B cell (primary cell): ENCODE data around the gene GTF2A1. TPM values are rescaled to one million over a fixed set of nuclear protein-coding genes. Genes with fewer than 3 reads are reported as not detected.

Experiments
- ATAC-seq: fragments of 200-7000 bp; cut with Tn5 transposase; one replicate; pipeline ENCODE4 v1.10.0; 2021; ENCODE audit warnings: low read depth, mild to moderate bottlenecking, moderate number of reproducible peaks, moderate library complexity
- CTCF ChIA-PET: fragments of 350-600 bp; sonication (Branson Sonifier 250); formaldehyde crosslinking; loops from one replicate; lab custom pipeline; 2021; ENCODE audit warnings: antibody characterized with exemption, inconsistent platforms; lab: Charles Lee
- POLR2A ChIA-PET: fragments of 350-600 bp; sonication (Branson Sonifier 250); formaldehyde crosslinking; loops from one replicate; lab custom pipeline; 2021; ENCODE audit warnings: antibody characterized with exemption; lab: Charles Lee
- DNase-seq: peaks from one replicate; pipeline ENCODE4 v3.0.0; 2013
- H2AFZ ChIP-seq: 2 replicates; pipeline ENCODE4 v1.6.1; 2012; ENCODE audit warnings: mild to moderate bottlenecking, low read depth, low read length; ENCODE audit not compliant: insufficient read depth, poor library complexity, severe bottlenecking
- H3K27ac ChIP-seq, 2 donors: 1 replicate in 1 of 2; 2 replicates in 1 of 2; pipeline ENCODE4 v1.5.1; 2012 to 2013; ENCODE audit warnings: low read length in 2 of 2, mild to moderate bottlenecking in 2 of 2, moderate library complexity in 1 of 2
- H3K27me3 ChIP-seq, 4 experiments: fragments of 200-600 bp in 1 of 4; sonication (generic) in 1 of 4; replicated peaks in 1 of 4; 1 replicate in 2 of 4; 2 replicates in 2 of 4; pipeline versions ENCODE4 v1.6.1 to v1.7.0; 2013 to 2016; ENCODE audit warnings: low read length in 3 of 4, mild to moderate bottlenecking in 2 of 4, mixed read lengths in 1 of 4, moderate library complexity in 1 of 4; ENCODE audit not compliant: insufficient read depth in 4 of 4, control insufficient read depth in 3 of 4; ENCODE audit errors: control extremely low read depth in 1 of 4
- H3K36me3 ChIP-seq, 2 experiments: replicated peaks in 1 of 2; 1 replicate in 1 of 2; 2 replicates in 1 of 2; pipeline versions ENCODE4 v1.6.1 to v1.7.1; 2013; ENCODE audit warnings: low read length in 1 of 2; ENCODE audit not compliant: insufficient read depth in 2 of 2, control insufficient read depth in 1 of 2; ENCODE audit errors: control extremely low read depth in 1 of 2, extremely low read depth in 1 of 2
- H3K4me1 ChIP-seq, 2 donors: fragments of 200-600 bp in 1 of 2; sonication (generic) in 1 of 2; 1 replicate in 1 of 2; 2 replicates in 1 of 2; pipeline versions ENCODE4 v1.5.1 to v1.6.1; 2013 to 2017; ENCODE audit warnings: low read length in 2 of 2; ENCODE audit not compliant: control insufficient read depth in 2 of 2, insufficient read depth in 2 of 2
- H3K4me2 ChIP-seq: replicated peaks from 2 replicates; pipeline ENCODE3; 2012; ENCODE audit warnings: mild to moderate bottlenecking, low read depth, low read length; ENCODE audit not compliant: poor library complexity, severe bottlenecking
- H3K4me3 ChIP-seq, 5 experiments: fragments of 200-600 bp in 1 of 5; sonication (generic) in 1 of 5; 1 replicate in 3 of 5; 2 replicates in 2 of 5; pipeline versions ENCODE4 v1.5.1 to v1.7.0; 2011 to 2016; ENCODE audit warnings: low read length in 4 of 5, mild to moderate bottlenecking in 4 of 5, low read depth in 2 of 5, control low read depth in 1 of 5, moderate library complexity in 1 of 5; ENCODE audit not compliant: insufficient read depth in 1 of 5; ENCODE audit errors: control extremely low read depth in 1 of 5, extremely low read depth in 1 of 5
- H3K79me2 ChIP-seq: fragments of 200-600 bp; sonication (generic); one replicate; pipeline ENCODE4 v1.6.0; 2016; ENCODE audit warnings: low read length; ENCODE audit not compliant: control insufficient read depth, insufficient read depth
- H3K9ac ChIP-seq: fragments of 200-600 bp; sonication (generic); 2 replicates; pipeline ENCODE4 v1.6.1; 2017; ENCODE audit warnings: mild to moderate bottlenecking, low read length, moderate library complexity
- H3K9me3 ChIP-seq, 3 donors: one replicate each; pipeline versions ENCODE4 v1.6.1 to v1.7.1; 2013; ENCODE audit warnings: low read length in 2 of 3; ENCODE audit not compliant: control insufficient read depth in 2 of 3, insufficient read depth in 1 of 3; ENCODE audit errors: control extremely low read depth in 1 of 3
- H4K20me1 ChIP-seq: 2 replicates; pipeline ENCODE4 v1.6.0; 2012; ENCODE audit warnings: mild to moderate bottlenecking, low read length; ENCODE audit not compliant: insufficient read depth, control insufficient read depth, poor library complexity, severe bottlenecking
- H3K27ac Mint-ChIP-seq: one replicate; pipeline ENCODE4 v1.8.0; 2021; ENCODE audit warnings: mixed read lengths
- H3K27me3 Mint-ChIP-seq: one replicate; pipeline ENCODE4 v1.8.0; 2021; ENCODE audit warnings: mixed read lengths
- H3K4me1 Mint-ChIP-seq: one replicate; pipeline ENCODE4 v1.8.0; 2021; ENCODE audit warnings: mixed read lengths
- H3K4me3 Mint-ChIP-seq: one replicate; pipeline ENCODE4 v1.8.0; 2021; ENCODE audit warnings: mixed read lengths
- H3K9me3 Mint-ChIP-seq: one replicate; pipeline ENCODE4 v1.8.0; 2022; ENCODE audit warnings: mixed read lengths; ENCODE audit not compliant: insufficient read depth
- CTCF ChIP-seq: fragments of 200-600 bp; IDR thresholded peaks from one replicate; pipeline ENCODE4 v1.8.0; 2022; ENCODE audit warnings: antibody characterized with exemption, mild to moderate bottlenecking
- EZH2 ChIP-seq: IDR thresholded peaks from 2 replicates; pipeline ENCODE4 v1.6.1; 2012; ENCODE audit warnings: borderline replicate concordance, low read depth, mild to moderate bottlenecking, moderate library complexity, low read length; ENCODE audit not compliant: insufficient read depth, poor library complexity, severe bottlenecking
- WGBS: methylation state at CpG from one replicate; pipeline ENCODE4 v1.1.5; 2013; ENCODE audit warnings: missing lambda C conversion rate; ENCODE audit not compliant: insufficient coverage; 5-methylcytosine and 5-hydroxymethylcytosine counted together
- intact Hi-C: fragments of 100-400 bp; cut with micrococcal nuclease; formaldehyde crosslinking; loops from one replicate; pipeline ENCODE4 v1.10.0; 2022
- polyA plus RNA-seq: library from polyadenylated mRNA; depleted of rRNA; stranded (reverse); fragments of >200 nt; gene quantifications from 2 replicates; pipeline ENCODE4 v1.2.3, GENCODE V29; 2012
- total RNA-seq, 2 donors: library from RNA; stranded (reverse); fragments of 120-200 nt in 1 of 2; gene quantifications; 1 replicate in 1 of 2; 2 replicates in 1 of 2; pipeline versions ENCODE4 v1.2.3 to v1.2.4, GENCODE V29; 2013 to 2022

GTF2A1 gene
- total and polyA plus RNA-seq, 2 donors (not counting 1 experiment from before 2014, with no cell fraction given) = 7.1 to 45.1 TPM

- no peak overlapping the region for H3K4me3 Mint-ChIP-seq
- Histone ChIP-seq H3K79me2 (no peaks in the 10 kb centered on the region), H3K4me3 (no peak overlapping the region), H4K20me1 (no peaks in the 10 kb centered on the region), H3K27me3 (no peaks in the 10 kb centered on the region), H3K4me2 (no peak overlapping the region), H3K4me1 (peaks cover 12 to 14% of the 10 kb centered on the region in 2 donors), H3K9me3 (peaks cover 0 to 4% (median 0%) of the 10 kb centered on the region in 3 donors), H2AFZ (no peak overlapping the region), H3K27ac (no peak overlapping the region), H3K36me3 (no peaks in the 10 kb centered on the region), H3K9ac (no peak overlapping the region)
- intact Hi-C loops = no loop called here
- TF ChIP-seq EZH2 = no peak
- no peak for TF ChIP-seq CTCF
- WGBS = no CpG with 5 or more reads among the region's 3 CpGs
- H3K27me3 Mint-ChIP-seq = peaks cover 19% of the 10 kb centered on the region
- peaks cover 9% of the 10 kb centered on the region for H3K4me1 Mint-ChIP-seq
- ATAC-seq (no peak), DNase-seq (no peak)
- ChIA-PET POLR2A (no interaction called here), CTCF (no interaction called here)
- H3K9me3 Mint-ChIP-seq = no peaks in the 10 kb centered on the region
- H3K27ac Mint-ChIP-seq = no peak overlapping the region
These were observed 40.0 kb upstream of the GTF2A1 start for GRCh38 chr14:81260732-81261131.

- ChIA-PET POLR2A (no interaction called here), CTCF (no interaction called here)
- no peak for TF ChIP-seq EZH2
- no peak for TF ChIP-seq CTCF
- no peaks in the 10 kb centered on the region for H3K27me3 ChIP-seq
- Mint-ChIP-seq H3K4me1 (peaks cover 11% of the 10 kb centered on the region), H3K4me3 (no peak overlapping the region), H3K27me3 (peaks cover 14% of the 10 kb centered on the region), H3K27ac (peak overlapping the region; percentile 42), H3K9me3 (no peaks in the 10 kb centered on the region)
- peaks cover 12 to 14% of the 10 kb centered on the region in 2 donors for H3K4me1 ChIP-seq
- 0% methylated on average over 1 of the region's 2 CpGs for WGBS
- no peaks in the 10 kb centered on the region for H3K36me3 ChIP-seq
- no peaks in the 10 kb centered on the region for H3K79me2 ChIP-seq
- H3K4me3 ChIP-seq = no peak overlapping the region
- H3K27ac ChIP-seq = peak overlapping the region in 1 of 2 donors; percentile 36
- H3K9me3 ChIP-seq = peaks cover 0 to 4% (median 0%) of the 10 kb centered on the region in 3 donors
- no peaks in the 10 kb centered on the region for H4K20me1 ChIP-seq
- ATAC-seq (peak; percentile 67), DNase-seq (peak; percentile 42)
- H2AFZ ChIP-seq = no peak overlapping the region
- intact Hi-C loops = no loop called here
- H3K4me2 ChIP-seq = peak overlapping the region; percentile 20
- H3K9ac ChIP-seq = no peak overlapping the region
These were observed 35.7 kb upstream of the GTF2A1 start for GRCh38 chr14:81256289-81256960.
